ENCODE measurements around the gene HMG20A. TPM values are rescaled to one million over a fixed set of nuclear protein-coding genes. Genes with fewer than 3 reads are reported as not detected.
A peak's percentile ranks its signal among the peaks of the same experiment; 100 is the strongest.

The HMG20A gene
- total and polyA plus RNA-seq, 9 of the 15 experiments (the other 6 are each of a cell fraction or from before 2014, with no cell fraction given): 25.0 to 68.1 (median 38.9) TPM

- Histone ChIP-seq H3K79me2 (ENCODE audit: control insufficient read depth, insufficient read depth, low read length) (no peaks in the 10 kb centered on the region), H3K27ac (ENCODE audit: extremely low read depth, low read depth, low read length) (no peak overlapping the region), H3K4me2 (ENCODE audit: insufficient read depth, low read length) (no peak overlapping the region), H3K36me3 (ENCODE audit: control insufficient read depth, insufficient read depth, low read length) (no peaks in the 10 kb centered on the region), H3K4me3 (no peak overlapping the region), H3K27me3 (ENCODE audit: control insufficient read depth in 2 of 2, insufficient read depth in 2 of 2, low read length in 2 of 2) (peaks cover 9 to 46% of the 10 kb centered on the region in 2 experiments; a peak in 4 of 5 replicates), H2AFZ (ENCODE audit: low read depth, low read length) (no peak overlapping the region), H4K20me1 (replicated peaks; ENCODE audit: control insufficient read depth, insufficient read depth, low read length) (0 out of 2 replicates have a peak, but pooled peaks cover 3% of the 10 kb centered on the region), H3K9ac (ENCODE audit: insufficient read depth in 1 of 2, low read depth in 2 of 2, low read length in 2 of 2) (no peak overlapping the region; a peak in 1 of 4 replicates), H3K9me3 (replicated peaks; ENCODE audit: control insufficient read depth, insufficient read depth, low read depth, low read length) (no peaks in the 10 kb centered on the region), H3K4me1 (replicated peaks in 1 of 2; ENCODE audit: control insufficient read depth in 2 of 2, insufficient read depth in 2 of 2, low read length in 2 of 2) (peaks cover 6 to 9% of the 10 kb centered on the region in 2 experiments; a peak in 4 of 5 replicates), H3K9me1 (ENCODE audit: control insufficient read depth, insufficient read depth, low read length) (no peaks in the 10 kb centered on the region)
- intact Hi-C loops (cut with micrococcal nuclease) (no loop called here), in situ Hi-C loops (cut with MboI) (no loop called here)
- ATAC-seq: no peak
- 0% methylated on average over 3 of the region's 3 CpGs for WGBS (ENCODE audit: insufficient coverage, low coverage, missing lambda C conversion rate)
- DNase-seq (ENCODE audit: extremely low read depth in 1 of 4, low spot score in 3 of 4): no peak
- no peak for FAIRE-seq
- ChIA-PET POLR2A (interaction anchor here (0.5 to 1.4 kb wide), 4 partner anchors 13 to 427 kb away, joined by 3 to 4 read pairs (median 4); no protein-coding TSS in a partner anchor), CTCF (ENCODE audit: low intra/inter-chr PET ratio) (no interaction called here)
- BruUV-seq (replicated peaks): no TSS peak
- TF ChIP-seq SFPQ (IDR thresholded peaks at IDR 0.05; ENCODE audit: low read depth, low read length) (no peak), ZNF507 (tag; conservative IDR thresholded peaks at IDR 0.05) (no peak), RBM25 (IDR thresholded peaks at IDR 0.05; ENCODE audit: low read depth, low read length, severe bottlenecking) (peak; percentile 83), CTCFL (IDR thresholded peaks at IDR 0.05; ENCODE audit: borderline replicate concordance, insufficient read depth, low read depth, low read length, poor library complexity, severe bottlenecking) (no peak), MEF2A (IDR thresholded peaks at IDR 0.05; ENCODE audit: control insufficient read depth, low read depth, low read length) (no peak), POLR3G (IDR thresholded peaks at IDR 0.05; ENCODE audit: extremely low read depth, insufficient read length, insufficient replicate concordance) (no peak), RNF2 (IDR thresholded peaks at IDR 0.05) (no peak), KAT2B (IDR thresholded peaks at IDR 0.05; ENCODE audit: low read depth, low read length) (no peak), E2F6 (IDR thresholded peaks at IDR 0.05; ENCODE audit: borderline replicate concordance in 1 of 2, extremely low read depth in 1 of 2, insufficient read depth in 1 of 2, insufficient read length in 1 of 2, low read depth in 1 of 2, low read length in 1 of 2, poor library complexity in 1 of 2, severe bottlenecking in 1 of 2) (no peak), SP1 (CRISPR knock-in tag; IDR thresholded peaks at IDR 0.05) (no peak), KDM1A (IDR thresholded peaks at IDR 0.05) (0 out of 4 replicates have a peak, but pooled peaks of 1 of the 2 experiments have one; percentile 14), ESRRA (IDR thresholded peaks at IDR 0.05; ENCODE audit: borderline replicate concordance, low read depth) (peak; percentile 96), EP300 (IDR thresholded peaks at IDR 0.05; ENCODE audit: low read length) (no peak), ATF4 (CRISPR knock-in tag; IDR thresholded peaks at IDR 0.05) (no peak), ZNF174 (CRISPR knock-in tag; IDR thresholded peaks at IDR 0.05) (no peak)
Observed at GRCh38 chr15:77532067-77532710, 111.5 kb downstream of the HMG20A start.
